ENCODE results near the gene JAG2.

Gene JAG2

DNA sequence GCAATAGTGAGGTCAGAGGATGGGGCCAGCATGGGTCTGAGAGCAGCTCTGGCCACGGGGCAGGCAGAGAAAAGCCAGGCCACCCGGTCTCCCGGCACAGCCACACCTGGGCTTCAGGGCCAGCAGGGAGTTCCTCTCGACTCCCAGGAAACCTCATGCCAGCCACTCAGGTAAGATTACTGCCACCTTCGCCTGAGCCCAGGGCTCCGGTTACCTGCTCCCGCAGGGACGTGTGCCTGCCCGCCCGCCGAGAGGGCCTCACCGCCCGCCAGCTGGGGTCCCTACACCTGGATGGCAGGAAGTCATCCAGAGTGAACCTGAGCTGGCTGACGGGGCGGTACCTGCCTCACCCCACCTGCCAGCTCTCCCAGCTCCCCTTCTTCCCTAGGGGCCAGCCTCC lies 7.3 kb downstream of the JAG2 start:
- DNase-seq (ENCODE audit: extremely low read depth, low read depth), result no peak
- TF ChIP-seq, protein P1, sequence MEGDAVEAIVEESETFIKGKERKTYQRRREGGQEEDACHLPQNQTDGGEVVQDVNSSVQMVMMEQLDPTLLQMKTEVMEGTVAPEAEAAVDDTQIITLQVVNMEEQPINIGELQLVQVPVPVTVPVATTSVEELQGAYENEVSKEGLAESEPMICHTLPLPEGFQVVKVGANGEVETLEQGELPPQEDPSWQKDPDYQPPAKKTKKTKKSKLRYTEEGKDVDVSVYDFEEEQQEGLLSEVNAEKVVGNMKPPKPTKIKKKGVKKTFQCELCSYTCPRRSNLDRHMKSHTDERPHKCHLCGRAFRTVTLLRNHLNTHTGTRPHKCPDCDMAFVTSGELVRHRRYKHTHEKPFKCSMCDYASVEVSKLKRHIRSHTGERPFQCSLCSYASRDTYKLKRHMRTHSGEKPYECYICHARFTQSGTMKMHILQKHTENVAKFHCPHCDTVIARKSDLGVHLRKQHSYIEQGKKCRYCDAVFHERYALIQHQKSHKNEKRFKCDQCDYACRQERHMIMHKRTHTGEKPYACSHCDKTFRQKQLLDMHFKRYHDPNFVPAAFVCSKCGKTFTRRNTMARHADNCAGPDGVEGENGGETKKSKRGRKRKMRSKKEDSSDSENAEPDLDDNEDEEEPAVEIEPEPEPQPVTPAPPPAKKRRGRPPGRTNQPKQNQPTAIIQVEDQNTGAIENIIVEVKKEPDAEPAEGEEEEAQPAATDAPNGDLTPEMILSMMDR (IDR thresholded peaks at IDR 0.05; ENCODE audit: low read depth, low read length, missing control alignments), result no peak
- H3K4me3 ChIP-seq (replicated peaks; ENCODE audit: low read depth, low read length), result no peak overlapping the region

DNA sequence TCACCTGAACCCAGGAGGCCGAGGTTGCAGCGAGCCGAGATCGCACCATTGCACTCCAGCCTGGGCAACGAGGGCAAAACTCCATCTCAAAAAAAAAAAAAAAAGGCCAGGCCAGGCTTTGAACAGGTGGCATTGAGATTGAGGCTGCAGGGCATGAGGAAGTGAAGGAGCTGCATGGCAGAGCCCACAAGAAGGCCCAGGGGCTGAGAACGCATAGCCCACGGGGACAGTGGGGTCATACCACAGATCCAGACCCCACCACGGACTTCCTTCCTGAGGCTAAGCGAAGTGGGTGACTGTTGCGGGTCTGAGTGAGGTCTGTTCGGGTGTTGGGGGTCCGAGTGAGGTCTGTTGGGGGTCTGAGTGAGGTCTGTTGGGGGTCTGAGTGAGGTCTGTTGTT lies 7.8 kb downstream of the JAG2 start:
- no peak for DNase-seq (ENCODE audit: extremely low read depth, low read depth)
- H3K4me3 ChIP-seq (replicated peaks; ENCODE audit: low read depth, low read length), result no peak overlapping the region
- TF ChIP-seq, protein P1 (IDR thresholded peaks at IDR 0.05; ENCODE audit: low read depth, low read length, missing control alignments), result no peak

DNA sequence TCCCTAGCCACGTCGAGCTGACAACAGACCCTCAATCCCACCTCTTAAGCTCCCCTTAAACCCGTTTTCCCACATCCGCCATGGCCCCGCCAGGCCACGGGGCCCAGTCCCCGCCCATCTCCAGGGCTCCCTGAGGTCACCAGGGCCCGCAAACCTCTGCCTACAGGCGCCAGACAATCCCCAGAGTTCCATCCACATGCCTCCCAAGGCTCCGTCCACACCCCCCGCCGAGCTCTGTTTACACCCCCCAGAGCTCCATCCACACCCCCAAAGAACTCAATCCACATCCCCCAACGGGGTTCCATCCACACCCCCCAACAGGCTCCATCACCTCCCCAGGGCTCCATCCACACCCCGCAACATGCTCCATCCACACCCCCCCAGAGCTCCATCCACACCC lies 9.2 kb downstream of the JAG2 start:
- H3K4me3 ChIP-seq (replicated peaks; ENCODE audit: low read depth, low read length), result no peak overlapping the region
- TF ChIP-seq, protein P1 (IDR thresholded peaks at IDR 0.05; ENCODE audit: low read depth, low read length, missing control alignments), result no peak
- no peak for DNase-seq (ENCODE audit: extremely low read depth, low read depth)

DNA sequence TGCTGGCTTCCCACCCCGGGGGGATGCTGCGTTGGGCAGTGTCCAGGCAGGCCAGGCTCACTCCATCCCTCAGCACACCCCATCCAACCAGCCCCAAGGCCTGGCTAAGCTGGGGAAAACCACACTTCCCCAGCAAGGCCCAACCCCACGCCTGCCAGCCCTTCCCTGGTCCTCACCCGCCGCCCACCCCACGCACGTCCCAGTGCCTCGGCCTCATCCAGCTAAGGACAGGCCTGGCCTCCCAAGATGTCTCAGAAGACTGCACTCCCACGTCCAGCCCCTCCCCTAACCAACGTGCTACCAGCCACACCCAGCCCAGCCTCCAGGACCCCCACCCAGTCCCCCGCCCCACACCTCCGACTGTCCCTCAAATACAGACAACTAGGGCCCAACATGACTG lies 9.8 kb downstream of the JAG2 start:
- TF ChIP-seq, protein P1 (IDR thresholded peaks at IDR 0.05; ENCODE audit: low read depth, low read length, missing control alignments), result no peak
- DNase-seq (ENCODE audit: extremely low read depth, low read depth), result no peak

DNA sequence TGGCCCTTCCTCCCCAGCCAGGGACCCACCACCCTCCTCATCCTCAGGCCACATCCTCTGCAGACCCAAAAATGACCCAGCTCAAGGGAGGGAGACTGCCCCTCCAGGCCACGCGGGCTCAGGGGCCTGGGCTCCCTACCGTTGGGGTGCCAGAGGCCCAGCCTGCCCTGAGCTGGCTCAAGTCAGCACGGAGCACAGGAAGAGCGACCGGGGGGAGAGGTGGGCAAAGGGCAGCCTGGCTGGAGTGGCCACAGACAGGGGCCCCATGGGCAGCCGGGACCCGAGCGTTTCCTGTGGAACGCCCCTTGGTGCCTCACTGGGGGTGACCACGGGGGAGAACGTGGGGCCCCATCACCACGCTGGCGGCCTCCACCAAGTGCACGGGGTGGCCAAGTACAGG lies 10.7 kb downstream of the JAG2 start:
- no peak overlapping the region for H3K4me3 ChIP-seq (replicated peaks; ENCODE audit: low read depth, low read length)
- TF ChIP-seq, protein P1 (IDR thresholded peaks at IDR 0.05; ENCODE audit: low read depth, low read length, missing control alignments), result no peak
- no peak for DNase-seq (ENCODE audit: extremely low read depth, low read depth)

More for the DNA sequence above, 9.8 kb downstream of the JAG2 start:
- H3K4me3 ChIP-seq (replicated peaks; ENCODE audit: low read depth, low read length), result no peak overlapping the region

DNA sequence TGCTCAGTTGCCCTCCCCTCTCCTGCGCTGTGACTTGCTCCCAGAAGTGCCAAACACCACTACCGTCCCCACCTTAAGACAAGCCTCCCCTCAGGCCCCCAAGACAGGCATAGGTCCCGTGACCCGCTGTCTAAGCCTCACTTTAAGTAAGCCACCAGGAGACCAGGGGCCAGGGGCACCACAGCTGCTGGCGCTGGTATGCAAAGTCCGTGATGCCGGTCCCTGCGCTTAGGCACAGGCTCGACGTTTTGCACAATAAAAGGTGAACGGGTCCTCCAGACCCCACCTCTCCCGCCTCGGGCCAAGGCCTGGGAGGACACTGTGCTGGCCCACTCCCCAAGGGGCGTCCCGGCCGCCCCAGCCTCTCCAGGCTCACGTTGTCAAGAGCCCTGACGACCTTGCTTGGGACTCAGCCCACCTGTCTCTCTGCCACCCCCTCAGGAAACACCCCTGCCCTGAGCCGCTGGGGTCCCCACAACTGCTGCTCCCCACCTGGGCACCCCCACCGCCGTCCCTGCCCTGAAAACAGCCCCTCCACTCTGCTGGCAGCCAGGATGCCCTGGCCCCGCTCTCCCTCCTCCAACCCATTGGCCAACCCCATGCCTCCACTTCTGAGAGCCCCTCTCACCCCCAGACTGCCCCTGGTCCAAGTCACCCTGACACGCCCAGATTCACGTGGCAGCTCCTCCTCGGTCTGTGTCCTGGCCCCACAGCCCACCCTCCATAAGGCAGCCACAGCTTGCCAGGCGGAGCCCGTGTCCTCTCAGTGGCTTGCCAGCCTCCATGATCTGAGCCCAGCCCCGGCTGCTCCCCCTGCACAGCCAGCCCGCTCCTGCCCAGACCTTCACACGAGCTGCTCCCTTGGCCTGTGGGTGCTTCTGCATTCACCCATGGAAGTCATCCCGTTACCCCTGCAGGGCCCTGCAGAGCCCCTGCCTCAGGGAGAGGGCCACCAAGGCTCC lies 11.9 kb downstream of the JAG2 start:
- H3K4me3 ChIP-seq (replicated peaks; ENCODE audit: low read depth, low read length), result no peak overlapping the region
- TF ChIP-seq, protein P1 (IDR thresholded peaks at IDR 0.05; ENCODE audit: low read depth, low read length, missing control alignments), result no peak
- no peak for DNase-seq (ENCODE audit: extremely low read depth, low read depth)

Measured in HFF-Myc (cell line).